IMR-90 (cell line): Measurements from ENCODE around the gene CPB2. TPM values are rescaled to one million over a fixed set of nuclear protein-coding genes. Genes with fewer than 3 reads are reported as not detected.

Experiments
- ATAC-seq: fragments of 200-7000 bp; cut with Tn5 transposase; 2 replicates; pipeline ENCODE4 v1.9.1; 2020; ENCODE audit warnings: low read depth, mild to moderate bottlenecking, moderate library complexity
- BruUV-seq: library from RNA; stranded (reverse); fragments of 400-500 nt; replicated peaks from 2 replicates; lab custom pipeline; 2021; lab: Mats Ljungman, UMichigan
- CTCF ChIA-PET: fragments of 300-600 bp; formaldehyde crosslinking; extraction: SDS; loops from one replicate; lab custom pipeline; 2021; ENCODE audit warnings: antibody characterized with exemption; lab: Yijun Ruan, JAX
- POLR2A ChIA-PET: fragments of 300-600 bp; sonication (Branson Sonifier 250); formaldehyde crosslinking; loops from one replicate; lab custom pipeline; 2022; ENCODE audit warnings: antibody characterized with exemption; ENCODE audit not compliant: unreplicated experiment; lab: Charles Lee
- DNase-seq: peaks from one replicate; pipeline ENCODE4 v3.0.0; 2013
- H2AFZ ChIP-seq: replicated peaks from 2 replicates; pipeline ENCODE3; 2013; ENCODE audit warnings: low read length, mild to moderate bottlenecking; ENCODE audit not compliant: poor library complexity
- H2AK5ac ChIP-seq: 2 replicates; pipeline ENCODE4 v1.6.1; 2013; ENCODE audit warnings: low read depth, low read length, inconsistent platforms
- H2AK9ac ChIP-seq: replicated peaks from 2 replicates; pipeline ENCODE3; 2013; ENCODE audit warnings: mild to moderate bottlenecking, low read depth, low read length, moderate library complexity; ENCODE audit not compliant: poor library complexity
- H2BK120ac ChIP-seq: 2 replicates; pipeline ENCODE4 v1.6.1; 2013; ENCODE audit warnings: low read depth, low read length, inconsistent platforms
- H2BK15ac ChIP-seq: 3 replicates; pipeline ENCODE4 v1.6.1; 2013; ENCODE audit warnings: low read depth, low read length, inconsistent platforms
- H2BK20ac ChIP-seq: 2 replicates; pipeline ENCODE4 v1.6.1; 2013; ENCODE audit warnings: low read depth, mild to moderate bottlenecking, inconsistent platforms, low read length, moderate library complexity
- H2BK5ac ChIP-seq: 2 replicates; pipeline ENCODE4 v1.6.1; 2013; ENCODE audit warnings: mild to moderate bottlenecking, low read depth, low read length, inconsistent platforms; ENCODE audit not compliant: poor library complexity, severe bottlenecking
- H3K14ac ChIP-seq: replicated peaks from 2 replicates; pipeline ENCODE4 v1.6.1; 2013; ENCODE audit warnings: low read depth, low read length, inconsistent platforms
- H3K18ac ChIP-seq: 2 replicates; pipeline ENCODE4 v1.6.1; 2013; ENCODE audit warnings: low read depth, low read length, control low read depth
- H3K23ac ChIP-seq: 2 replicates; pipeline ENCODE4 v1.6.1; 2013; ENCODE audit warnings: low read depth, low read length, inconsistent platforms
- H3K27ac ChIP-seq: 2 replicates; pipeline ENCODE4 v1.5.1; 2013; ENCODE audit warnings: mild to moderate bottlenecking, control low read depth, low read length; ENCODE audit not compliant: insufficient read depth
- H3K27me3 ChIP-seq: 2 replicates; pipeline ENCODE4 v1.6.1; 2013; ENCODE audit warnings: low read length; ENCODE audit not compliant: control insufficient read depth, insufficient read depth
- H3K36me3 ChIP-seq: 2 replicates; pipeline ENCODE4 v1.6.1; 2013; ENCODE audit warnings: low read length, mixed read lengths; ENCODE audit not compliant: control insufficient read depth, insufficient read depth
- H3K4ac ChIP-seq: 2 replicates; pipeline ENCODE4 v1.6.1; 2013; ENCODE audit warnings: low read depth, low read length, inconsistent platforms
- H3K4me1 ChIP-seq: 2 replicates; pipeline ENCODE4 v1.6.1; 2013; ENCODE audit warnings: low read length, mixed read lengths; ENCODE audit not compliant: control insufficient read depth, insufficient read depth
- H3K4me2 ChIP-seq: 2 replicates; pipeline ENCODE4 v1.6.1; 2013; ENCODE audit warnings: low read depth, mild to moderate bottlenecking, control low read depth, low read length, moderate library complexity
- H3K4me3 ChIP-seq: 2 replicates; pipeline ENCODE4 v1.5.1; 2013; ENCODE audit warnings: low read depth, mild to moderate bottlenecking, control low read depth, low read length, moderate library complexity; ENCODE audit not compliant: insufficient read depth
- H3K56ac ChIP-seq: 2 replicates; pipeline ENCODE4 v1.6.1; 2013; ENCODE audit warnings: low read length, inconsistent platforms; ENCODE audit not compliant: insufficient read depth; ENCODE audit errors: extremely low read depth
- H3K79me1 ChIP-seq, 2 experiments: 2 replicates each; pipeline ENCODE4 v1.6.1; 2013; ENCODE audit warnings: low read length in 2 of 2, inconsistent platforms in 1 of 2, low read depth in 1 of 2
- H3K9ac ChIP-seq: 2 replicates; pipeline ENCODE4 v1.6.1; 2013; ENCODE audit warnings: low read depth, low read length, control low read depth
- H3K9me1 ChIP-seq: 2 replicates; pipeline ENCODE4 v1.6.1; 2013; ENCODE audit warnings: low read length, inconsistent platforms; ENCODE audit not compliant: insufficient read depth
- H3K9me3 ChIP-seq: 2 replicates; pipeline ENCODE4 v1.6.1; 2013; ENCODE audit warnings: low read length; ENCODE audit not compliant: control insufficient read depth, insufficient read depth
- H4K20me1 ChIP-seq: 2 replicates; pipeline ENCODE4 v1.6.1; 2013; ENCODE audit warnings: low read length, inconsistent platforms; ENCODE audit not compliant: insufficient read depth
- H4K5ac ChIP-seq: 2 replicates; pipeline ENCODE4 v1.6.1; 2013; ENCODE audit warnings: mild to moderate bottlenecking, low read depth, low read length, control low read depth
- H4K8ac ChIP-seq, 2 experiments: 2 replicates each; pipeline ENCODE4 v1.6.1; 2013; ENCODE audit warnings: low read depth in 2 of 2, low read length in 2 of 2, control low read depth in 1 of 2, inconsistent platforms in 1 of 2
- H4K91ac ChIP-seq: 2 replicates; pipeline ENCODE4 v1.6.1; 2013; ENCODE audit warnings: low read depth, low read length, inconsistent platforms; ENCODE audit not compliant: insufficient read depth
- CEBPB ChIP-seq: IDR thresholded peaks from 2 replicates; pipeline ENCODE4 v1.6.1; 2012; ENCODE audit warnings: low read depth, low read length, improper control_type of control experiment
- FOS ChIP-seq: fragments of 150-350 bp; IDR thresholded peaks from 2 replicates; pipeline ENCODE4 v1.6.1; 2016; ENCODE audit warnings: low read depth, low read length
- MAZ ChIP-seq: IDR thresholded peaks from 2 replicates; pipeline ENCODE4 v1.6.1; 2012; ENCODE audit warnings: low read depth, mild to moderate bottlenecking, low read length, improper control_type of control experiment, moderate library complexity, borderline replicate concordance
- MXI1 ChIP-seq: IDR thresholded peaks from 2 replicates; pipeline ENCODE4 v1.6.1; 2012; ENCODE audit warnings: low read depth, mild to moderate bottlenecking, low read length, moderate library complexity, borderline replicate concordance
- NFE2L2 ChIP-seq: fragments of 150-350 bp; IDR thresholded peaks from 2 replicates; pipeline ENCODE4 v1.6.1; 2016; ENCODE audit warnings: low read depth, mild to moderate bottlenecking, low read length
- POLR2A ChIP-seq: IDR thresholded peaks from 2 replicates; pipeline ENCODE4 v1.6.1; 2012; ENCODE audit warnings: mild to moderate bottlenecking, low read depth, low read length
- RAD21 ChIP-seq: IDR thresholded peaks from 2 replicates; pipeline ENCODE4 v1.6.1; 2012; ENCODE audit warnings: low read length, improper control_type of control experiment
- RCOR1 ChIP-seq: IDR thresholded peaks from 2 replicates; pipeline ENCODE4 v1.6.1; 2012; ENCODE audit warnings: mild to moderate bottlenecking, low read length, improper control_type of control experiment; ENCODE audit not compliant: insufficient replicate concordance
- SMC3 ChIP-seq: fragments of 150-350 bp; IDR thresholded peaks from 2 replicates; pipeline ENCODE4 v1.6.1; 2016; ENCODE audit warnings: low read depth, mild to moderate bottlenecking, antibody characterized with exemption, low read length, moderate library complexity
- WGBS, 2 experiments: methylation state at CpG; one replicate each; pipeline versions ENCODE4 v1.1.5 to v1.1.7; 2013; ENCODE audit warnings: missing lambda C conversion rate in 2 of 2; ENCODE audit not compliant: insufficient read length in 1 of 2; ENCODE audit errors: extremely low coverage in 2 of 2; 5-methylcytosine and 5-hydroxymethylcytosine counted together
- dilution Hi-C: fragments of 300-500 bp; cut with HindIII; formaldehyde crosslinking; loops from one replicate; pipeline ENCODE4 v1.14.3; 2018; ENCODE audit warnings: low sequenced_read_pairs; ENCODE audit not compliant: unreplicated experiment
- in situ Hi-C: fragments of 300-500 bp; cut with MboI; formaldehyde crosslinking; loops from 3 replicates; pipeline ENCODE4 v1.14.3; 2019; ENCODE audit warnings: low sequenced_read_pairs, inconsistent platforms, mixed read lengths
- intact Hi-C: fragments of 100-400 bp; cut with micrococcal nuclease; formaldehyde crosslinking; loops from 2 replicates; pipeline ENCODE4 v1.10.0; 2022
- polyA plus RNA-seq, 3 experiments: library from polyadenylated mRNA; depleted of rRNA; stranded (reverse); fragments of >200 nt; gene quantifications; 2 replicates each; pipeline ENCODE4 v1.2.3, GENCODE V29; 2012; ENCODE audit warnings: low replicate concordance in 1 of 3
- total RNA-seq: library from RNA; depleted of rRNA; stranded (reverse); fragments of >200 nt; gene quantifications from 2 replicates; pipeline ENCODE4 v1.2.3, GENCODE V29; 2012

CPB2 gene
- total and polyA plus RNA-seq, 2 of the 4 experiments (the other 2 are of a cell fraction) = not detected

GRCh38 chr13:46097663-46098062 lies 7.2 kb downstream of the CPB2 start:
- no peaks in the 10 kb centered on the region for H3K9me1 ChIP-seq

More at GRCh38 chr13:46097663-46098062, 7.2 kb downstream of the CPB2 start:
- Histone ChIP-seq H3K4me3 (no peak overlapping the region), H3K4me1 (no peaks in the 10 kb centered on the region), H2AK9ac (no peak overlapping the region), H3K4me2 (no peak overlapping the region), H4K20me1 (no peaks in the 10 kb centered on the region), H4K8ac (no peak overlapping the region), H3K36me3 (no peaks in the 10 kb centered on the region), H2BK120ac (no peak overlapping the region), H3K9ac (no peak overlapping the region), H2BK20ac (no peak overlapping the region), H3K4ac (no peak overlapping the region), H3K79me1 (no peaks in the 10 kb centered on the region), H3K56ac (no peak overlapping the region), H3K23ac (no peak overlapping the region), H2AFZ (no peak overlapping the region), H3K14ac (no peak overlapping the region), H3K27ac (no peak overlapping the region), H4K5ac (no peak overlapping the region), H3K9me3 (no peaks in the 10 kb centered on the region), H3K18ac (no peak overlapping the region), H3K27me3 (0 out of 2 replicates have a peak, but pooled peaks cover 3% of the 10 kb centered on the region), H2BK15ac (no peak overlapping the region), H2BK5ac (no peak overlapping the region), H4K91ac (no peak overlapping the region), H2AK5ac (no peak overlapping the region)
- no CpG with 5 or more reads among the region's 4 CpGs for WGBS, 2 experiments
- dilution Hi-C loops (no loop called here), intact Hi-C loops (no loop called here), in situ Hi-C loops (no loop called here)
- DNase-seq = no peak
- TF ChIP-seq CEBPB = no peak
- no peak for TF ChIP-seq FOS
- TF ChIP-seq MXI1 = no peak
- no peak for TF ChIP-seq RCOR1
- TF ChIP-seq SMC3 = no peak
- no peak for TF ChIP-seq NFE2L2
- TF ChIP-seq RAD21 = no peak
- TF ChIP-seq POLR2A = no peak
- no peak for TF ChIP-seq MAZ
- ChIA-PET POLR2A (no interaction called here), CTCF (no interaction called here)
- ATAC-seq = no peak
- BruUV-seq = no TSS peak
